ENCODE data around the gene MAPKAP1.

Gene MAPKAP1

GRCh38 chr9:125475385-125475784 lies 231.6 kb downstream of the MAPKAP1 start:
- H3K4me2 ChIP-seq (ENCODE audit: insufficient read depth, low read length): no peak overlapping the region
- H4K20me1 ChIP-seq (ENCODE audit: insufficient read depth, low read length): no peaks in the 10 kb centered on the region
- no peak for TF ChIP-seq EZH2 (IDR thresholded peaks at IDR 0.05; ENCODE audit: borderline replicate concordance, low read depth, low read length, severe bottlenecking)
- TF ChIP-seq CTCF (IDR thresholded peaks at IDR 0.05; ENCODE audit: borderline replicate concordance, extremely low read depth, low read length, poor library complexity, severe bottlenecking): no peak
- H3K79me2 ChIP-seq (ENCODE audit: insufficient read depth, low read length): no peaks in the 10 kb centered on the region
- H3K4me1 ChIP-seq (ENCODE audit: insufficient read depth, low read length): no peaks in the 10 kb centered on the region
- H3K36me3 ChIP-seq (ENCODE audit: insufficient read depth, low read length): peaks cover 33% of the 10 kb centered on the region
- H3K9me3 ChIP-seq (ENCODE audit: insufficient read depth, low read length, severe bottlenecking): no peaks in the 10 kb centered on the region
- no peak overlapping the region for H2AFZ ChIP-seq (ENCODE audit: low read depth, low read length)
- H3K4me3 ChIP-seq (ENCODE audit: low read depth in 1 of 2, low read length in 2 of 2): no peak overlapping the region
- H3K9ac ChIP-seq (ENCODE audit: low read depth, low read length): no peak overlapping the region
- H3K27ac ChIP-seq (ENCODE audit: low read length): no peak overlapping the region
- DNase-seq (no peak), ATAC-seq (ENCODE audit: insufficient read depth, low read depth) (no peak)
- H3K27me3 ChIP-seq (ENCODE audit: insufficient read depth, low read length, poor library complexity): no peaks in the 10 kb centered on the region

GRCh38 chr9:125472926-125473701 lies 233.9 kb downstream of the MAPKAP1 start:
- Histone ChIP-seq H3K27me3 (ENCODE audit: insufficient read depth, low read length, poor library complexity) (no peaks in the 10 kb centered on the region), H2AFZ (ENCODE audit: low read depth, low read length) (no peak overlapping the region), H3K79me2 (ENCODE audit: insufficient read depth, low read length) (no peaks in the 10 kb centered on the region), H4K20me1 (ENCODE audit: insufficient read depth, low read length) (no peaks in the 10 kb centered on the region), H3K9ac (ENCODE audit: low read depth, low read length) (no peak overlapping the region), H3K27ac (ENCODE audit: low read length) (no peak overlapping the region), H3K4me2 (ENCODE audit: insufficient read depth, low read length) (no peak overlapping the region), H3K36me3 (ENCODE audit: insufficient read depth, low read length) (peaks cover 24% of the 10 kb centered on the region; the same call in 1 of the 2 replicates), H3K9me3 (ENCODE audit: insufficient read depth, low read length, severe bottlenecking) (no peaks in the 10 kb centered on the region), H3K4me1 (ENCODE audit: insufficient read depth, low read length) (no peaks in the 10 kb centered on the region), H3K4me3 (ENCODE audit: low read depth in 1 of 2, low read length in 2 of 2) (no peak overlapping the region)
- no peak for ATAC-seq (ENCODE audit: insufficient read depth, low read depth)
- TF ChIP-seq EZH2 (IDR thresholded peaks at IDR 0.05; ENCODE audit: borderline replicate concordance, low read depth, low read length, severe bottlenecking) (no peak), CTCF (IDR thresholded peaks at IDR 0.05; ENCODE audit: borderline replicate concordance, extremely low read depth, low read length, poor library complexity, severe bottlenecking) (no peak)
- no peak for DNase-seq

GRCh38 chr9:125472562-125472925 lies 234.5 kb downstream of the MAPKAP1 start:
- no peak for ATAC-seq (ENCODE audit: insufficient read depth, low read depth)
- no peak overlapping the region for H3K4me3 ChIP-seq (ENCODE audit: low read depth in 1 of 2, low read length in 2 of 2)
- no peaks in the 10 kb centered on the region for H4K20me1 ChIP-seq (ENCODE audit: insufficient read depth, low read length)
- peaks cover 19% of the 10 kb centered on the region; the same call in 1 of the 2 replicates for H3K36me3 ChIP-seq (ENCODE audit: insufficient read depth, low read length)
- H3K4me1 ChIP-seq (ENCODE audit: insufficient read depth, low read length): no peaks in the 10 kb centered on the region
- no peaks in the 10 kb centered on the region for H3K79me2 ChIP-seq (ENCODE audit: insufficient read depth, low read length)
- H3K9ac ChIP-seq (ENCODE audit: low read depth, low read length): no peak overlapping the region
- H3K4me2 ChIP-seq (ENCODE audit: insufficient read depth, low read length): no peak overlapping the region
- no peak for DNase-seq
- no peaks in the 10 kb centered on the region for H3K9me3 ChIP-seq (ENCODE audit: insufficient read depth, low read length, severe bottlenecking)
- no peak overlapping the region for H2AFZ ChIP-seq (ENCODE audit: low read depth, low read length)
- TF ChIP-seq EZH2 (IDR thresholded peaks at IDR 0.05; ENCODE audit: borderline replicate concordance, low read depth, low read length, severe bottlenecking) (no peak), CTCF (IDR thresholded peaks at IDR 0.05; ENCODE audit: borderline replicate concordance, extremely low read depth, low read length, poor library complexity, severe bottlenecking) (no peak)
- H3K27me3 ChIP-seq (ENCODE audit: insufficient read depth, low read length, poor library complexity): no peaks in the 10 kb centered on the region
- no peak overlapping the region for H3K27ac ChIP-seq (ENCODE audit: low read length)

All from DND-41 (cell line).